WTC11 (cell line): ENCODE measurements around the gene DTX4. TPM values are rescaled to one million over a fixed set of nuclear protein-coding genes. Genes with fewer than 3 reads are reported as not detected.

Experiments used
- ATAC-seq: fragments of 200-7000 bp; cut with Tn5 transposase; 2 replicates; pipeline ENCODE4 v1.10.0; 2021; ENCODE audit warnings: mild to moderate bottlenecking, moderate library complexity
- CTCF ChIA-PET: fragments of 300-600 bp; sonication (Branson Sonifier 250); formaldehyde crosslinking; loops from one replicate; lab custom pipeline; 2021; ENCODE audit warnings: antibody characterized with exemption; lab: Charles Lee
- POLR2A ChIA-PET: fragments of 350-600 bp; sonication (Branson Sonifier 250); formaldehyde crosslinking; loops from one replicate; lab custom pipeline; 2021; ENCODE audit warnings: antibody characterized with exemption; lab: Charles Lee
- DNase-seq: peaks from one replicate; pipeline ENCODE4 v3.0.0; 2021; ENCODE audit warnings: low spot score
- H3K27ac Mint-ChIP-seq: 2 replicates; pipeline ENCODE4 v1.8.0; 2021; ENCODE audit warnings: mixed read lengths
- H3K27me3 Mint-ChIP-seq: 2 replicates; pipeline ENCODE4 v1.8.0; 2021; ENCODE audit warnings: low read depth, mild to moderate bottlenecking, moderate library complexity, mixed read lengths
- H3K36me3 Mint-ChIP-seq: 2 replicates; pipeline ENCODE4 v1.8.0; 2021; ENCODE audit warnings: mixed read lengths
- H3K4me1 Mint-ChIP-seq: 2 replicates; pipeline ENCODE4 v1.8.0; 2022; ENCODE audit warnings: mixed read lengths
- H3K4me3 Mint-ChIP-seq: 2 replicates; pipeline ENCODE4 v1.8.0; 2021; ENCODE audit warnings: mild to moderate bottlenecking, moderate library complexity, mixed read lengths
- H3K9me3 Mint-ChIP-seq: 2 replicates; pipeline ENCODE4 v1.8.0; 2021; ENCODE audit warnings: mixed read lengths
- CBFB ChIP-seq: sonication (generic); formaldehyde crosslinking; IDR thresholded peaks from 2 replicates; pipeline ENCODE4 v1.8.1; 2022; ENCODE audit warnings: mild to moderate bottlenecking, low read depth, missing genetic modification reagents
- HMGA2 ChIP-seq: fragments of 250-450 bp; sonication (Bioruptor Pico); IDR thresholded peaks from 2 replicates; pipeline ENCODE4 v1.4.0; 2021; ENCODE audit warnings: mild to moderate bottlenecking, moderate library complexity
- NFE2L1 ChIP-seq: sonication (generic); formaldehyde crosslinking; IDR thresholded peaks from 2 replicates; pipeline ENCODE4 v1.8.1; 2023; ENCODE audit warnings: missing genetic modification reagents
- NR1H2 ChIP-seq: sonication (generic); formaldehyde crosslinking; IDR thresholded peaks from 2 replicates; pipeline ENCODE4 v1.9.0; 2021; ENCODE audit warnings: mild to moderate bottlenecking, moderate library complexity, missing genetic modification reagents
- ZNF121 ChIP-seq: sonication (generic); formaldehyde crosslinking; IDR thresholded peaks from 2 replicates; pipeline ENCODE4 v1.8.0; 2023; ENCODE audit warnings: missing genetic modification reagents
- ZNF263 ChIP-seq: sonication (generic); formaldehyde crosslinking; IDR thresholded peaks from 2 replicates; pipeline ENCODE4 v1.8.1; 2022; ENCODE audit warnings: low read depth, mild to moderate bottlenecking, moderate library complexity, missing genetic modification reagents
- total RNA-seq: library from RNA; stranded (reverse); gene quantifications from 3 replicates; pipeline ENCODE4 v1.2.3, GENCODE V29; 2021
- TF ChIP-seq, protein P1 (sequence below): fragments of 200-600 bp; IDR thresholded peaks from 2 replicates; pipeline ENCODE4 v1.8.0; 2022; ENCODE audit warnings: antibody characterized with exemption
- TF ChIP-seq, protein P2 (sequence below): fragments of 250-450 bp; sonication (Bioruptor Pico); IDR thresholded peaks from 2 replicates; pipeline ENCODE4 v1.9.0; 2021; ENCODE audit warnings: mild to moderate bottlenecking
- TF ChIP-seq, protein P3 (sequence below): sonication (generic); formaldehyde crosslinking; IDR thresholded peaks from 2 replicates; pipeline ENCODE4 v1.8.1; 2023; ENCODE audit warnings: mild to moderate bottlenecking, missing genetic modification reagents, moderate library complexity
- TF ChIP-seq, protein P4 (sequence below): sonication (generic); formaldehyde crosslinking; IDR thresholded peaks from 2 replicates; pipeline ENCODE4 v1.8.0; 2022; ENCODE audit warnings: mild to moderate bottlenecking, missing genetic modification reagents

Gene DTX4
- total RNA-seq, 1 experiment from 2014 or later, result 15.5 TPM

DNA sequence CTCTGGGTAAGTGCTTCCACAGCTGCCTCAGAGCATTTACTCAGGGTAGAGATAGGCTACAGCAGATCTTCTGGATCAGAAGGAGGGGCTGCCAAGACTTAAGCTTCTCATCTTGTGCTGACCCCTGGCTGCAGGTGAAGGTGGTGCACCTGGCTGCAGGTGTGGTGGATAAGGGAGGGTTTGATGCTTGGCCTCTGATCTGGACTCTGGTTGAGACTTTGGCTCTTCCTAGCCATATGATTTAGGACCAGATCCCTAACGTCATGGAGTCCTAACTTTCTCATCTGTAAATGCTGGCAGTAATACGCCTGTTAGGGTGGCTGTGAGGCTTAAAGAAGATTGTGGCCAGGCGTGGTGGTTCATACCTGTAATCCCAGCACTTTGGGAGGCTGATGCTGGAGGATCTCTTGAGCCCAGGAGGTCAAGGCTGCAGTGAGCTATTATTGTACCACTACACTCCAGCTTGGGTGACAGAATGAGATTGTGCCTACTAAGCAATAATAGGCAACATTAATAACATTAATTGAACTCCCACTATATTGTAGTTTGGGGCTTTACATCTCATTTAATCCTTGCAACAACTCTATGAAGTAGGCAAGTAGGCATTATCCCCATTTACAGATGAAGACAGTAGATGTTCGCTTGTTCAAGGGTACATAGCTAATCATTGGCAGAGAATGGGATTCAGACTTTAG lies 10.7 kb downstream of the DTX4 start:
- Mint-ChIP-seq H3K36me3 (peaks cover 31% of the 10 kb centered on the region), H3K27ac (no peak overlapping the region), H3K4me3 (no peak overlapping the region), H3K27me3 (no peaks in the 10 kb centered on the region; the same call in 1 of the 2 replicates), H3K4me1 (peaks cover 24% of the 10 kb centered on the region), H3K9me3 (peaks cover 15% of the 10 kb centered on the region)
- POLR2A ChIA-PET, result interaction anchor here (0.9 to 1.6 kb wide), 3 partner anchors 8 to 24 kb away, joined by 5 to 6 read pairs (median 6); no protein-coding TSS in a partner anchor
- TF ChIP-seq HMGA2 (CRISPR knock-in tag), result no peak
- TF ChIP-seq, protein P1, sequence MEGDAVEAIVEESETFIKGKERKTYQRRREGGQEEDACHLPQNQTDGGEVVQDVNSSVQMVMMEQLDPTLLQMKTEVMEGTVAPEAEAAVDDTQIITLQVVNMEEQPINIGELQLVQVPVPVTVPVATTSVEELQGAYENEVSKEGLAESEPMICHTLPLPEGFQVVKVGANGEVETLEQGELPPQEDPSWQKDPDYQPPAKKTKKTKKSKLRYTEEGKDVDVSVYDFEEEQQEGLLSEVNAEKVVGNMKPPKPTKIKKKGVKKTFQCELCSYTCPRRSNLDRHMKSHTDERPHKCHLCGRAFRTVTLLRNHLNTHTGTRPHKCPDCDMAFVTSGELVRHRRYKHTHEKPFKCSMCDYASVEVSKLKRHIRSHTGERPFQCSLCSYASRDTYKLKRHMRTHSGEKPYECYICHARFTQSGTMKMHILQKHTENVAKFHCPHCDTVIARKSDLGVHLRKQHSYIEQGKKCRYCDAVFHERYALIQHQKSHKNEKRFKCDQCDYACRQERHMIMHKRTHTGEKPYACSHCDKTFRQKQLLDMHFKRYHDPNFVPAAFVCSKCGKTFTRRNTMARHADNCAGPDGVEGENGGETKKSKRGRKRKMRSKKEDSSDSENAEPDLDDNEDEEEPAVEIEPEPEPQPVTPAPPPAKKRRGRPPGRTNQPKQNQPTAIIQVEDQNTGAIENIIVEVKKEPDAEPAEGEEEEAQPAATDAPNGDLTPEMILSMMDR, result peak; percentile 84
- TF ChIP-seq, protein P2, sequence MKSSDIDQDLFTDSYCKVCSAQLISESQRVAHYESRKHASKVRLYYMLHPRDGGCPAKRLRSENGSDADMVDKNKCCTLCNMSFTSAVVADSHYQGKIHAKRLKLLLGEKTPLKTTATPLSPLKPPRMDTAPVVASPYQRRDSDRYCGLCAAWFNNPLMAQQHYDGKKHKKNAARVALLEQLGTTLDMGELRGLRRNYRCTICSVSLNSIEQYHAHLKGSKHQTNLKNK (CRISPR knock-in tag), result no peak
- peak; percentile 81 for DNase-seq
- ATAC-seq, result peak; percentile 92
- CTCF ChIA-PET, result interaction anchor here (0.5 to 8.6 kb wide), 25 partner anchors 11 to 522 kb away, joined by 3 to 382 read pairs (median 4); partner anchors contain the start of genes DTX4, FAM111A and OR5A2

DNA sequence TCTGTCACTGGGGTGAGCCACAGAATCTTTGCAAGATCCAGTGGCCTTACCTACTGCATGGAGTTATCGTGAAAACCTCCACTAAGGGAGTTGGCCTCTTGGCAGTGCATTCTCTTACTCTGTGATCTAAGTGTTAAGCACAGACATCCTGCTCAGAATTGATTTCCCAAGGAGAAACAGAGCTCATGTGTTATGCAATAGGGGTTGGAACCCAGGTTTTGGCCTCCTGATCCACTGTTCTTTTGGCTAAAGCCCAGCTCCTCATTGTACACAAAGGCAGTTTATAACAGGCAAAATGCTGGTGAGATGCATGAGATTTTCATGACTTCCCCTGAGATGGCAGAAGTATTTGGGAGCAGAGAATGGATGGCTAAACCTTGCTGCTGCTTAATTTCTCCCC lies 11.8 kb downstream of the DTX4 start:
- ChIA-PET POLR2A (interaction anchor here (1.6 kb wide), 1 partner anchor 10 kb away, joined by 5 read pairs; no protein-coding TSS in a partner anchor), CTCF (interaction anchor here (1.0 to 8.6 kb wide), 3 partner anchors 12 to 27 kb away, joined by 3 to 382 read pairs (median 10); partner anchors contain the start of gene DTX4)
- Mint-ChIP-seq H3K27me3 (no peaks in the 10 kb centered on the region; the same call in 1 of the 2 replicates), H3K4me1 (peaks cover 16% of the 10 kb centered on the region), H3K9me3 (peaks cover 9% of the 10 kb centered on the region; the same call in 1 of the 2 replicates), H3K36me3 (peaks cover 25% of the 10 kb centered on the region), H3K27ac (no peak overlapping the region), H3K4me3 (no peak overlapping the region)
- ATAC-seq (no peak), DNase-seq (no peak)
- TF ChIP-seq, protein P3, sequence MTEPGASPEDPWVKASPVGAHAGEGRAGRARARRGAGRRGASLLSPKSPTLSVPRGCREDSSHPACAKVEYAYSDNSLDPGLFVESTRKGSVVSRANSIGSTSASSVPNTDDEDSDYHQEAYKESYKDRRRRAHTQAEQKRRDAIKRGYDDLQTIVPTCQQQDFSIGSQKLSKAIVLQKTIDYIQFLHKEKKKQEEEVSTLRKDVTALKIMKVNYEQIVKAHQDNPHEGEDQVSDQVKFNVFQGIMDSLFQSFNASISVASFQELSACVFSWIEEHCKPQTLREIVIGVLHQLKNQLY (CRISPR knock-in tag), result no peak
- no peak for TF ChIP-seq ZNF263 (CRISPR knock-in tag)
- TF ChIP-seq NFE2L1 (CRISPR knock-in tag), result no peak

DNA sequence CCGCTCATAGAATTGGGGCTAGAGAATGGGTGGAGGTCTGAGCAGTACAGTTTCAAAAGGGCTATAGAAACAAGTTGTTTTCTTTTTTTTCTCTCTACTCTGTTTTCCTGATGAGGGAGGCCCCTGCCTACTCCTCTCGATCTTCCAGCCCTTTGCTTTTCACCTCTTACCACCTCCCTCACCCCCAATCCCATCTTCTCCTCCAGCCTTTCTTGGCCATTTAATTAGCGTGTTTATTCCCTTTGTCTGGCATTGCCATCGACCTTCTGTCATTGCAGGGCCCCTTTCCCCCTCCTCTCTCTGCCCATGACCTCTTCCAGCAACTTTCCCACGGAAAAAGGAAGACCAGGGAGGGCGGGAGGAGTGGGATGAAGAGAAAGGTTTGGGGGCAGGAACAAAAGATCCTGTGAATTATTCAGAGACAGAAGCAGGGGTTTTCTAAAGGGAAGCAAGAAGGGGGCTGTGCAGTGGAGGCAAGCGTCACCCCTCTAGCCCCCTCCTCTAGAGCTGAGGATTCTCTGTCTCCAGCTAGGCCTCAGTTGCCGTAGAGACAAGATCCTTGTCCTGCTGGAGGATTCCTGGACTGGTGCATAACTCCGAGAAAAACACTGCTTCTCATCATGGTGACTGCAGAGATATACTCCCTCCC lies 12.9 kb downstream of the DTX4 start:
- Mint-ChIP-seq H3K27ac (no peak overlapping the region), H3K4me1 (peaks cover 16% of the 10 kb centered on the region), H3K4me3 (no peak overlapping the region), H3K27me3 (no peaks in the 10 kb centered on the region), H3K9me3 (no peaks in the 10 kb centered on the region)
- DNase-seq (no peak), ATAC-seq (no peak)
- ChIA-PET POLR2A (interaction anchor here (1.6 to 2.0 kb wide), 3 partner anchors 11 to 13 kb away, joined by 5 to 8 read pairs (median 8); partner anchors contain the start of gene DTX4), CTCF (interaction anchor here (1.7 to 8.6 kb wide), 3 partner anchors 13 to 40 kb away, joined by 10 to 382 read pairs (median 38); partner anchors contain the start of gene DTX4)
- no peak for TF ChIP-seq NR1H2 (CRISPR knock-in tag)
- TF ChIP-seq CBFB (CRISPR knock-in tag), result no peak
- no peak for TF ChIP-seq ZNF121 (CRISPR knock-in tag)
- TF ChIP-seq, protein P4, sequence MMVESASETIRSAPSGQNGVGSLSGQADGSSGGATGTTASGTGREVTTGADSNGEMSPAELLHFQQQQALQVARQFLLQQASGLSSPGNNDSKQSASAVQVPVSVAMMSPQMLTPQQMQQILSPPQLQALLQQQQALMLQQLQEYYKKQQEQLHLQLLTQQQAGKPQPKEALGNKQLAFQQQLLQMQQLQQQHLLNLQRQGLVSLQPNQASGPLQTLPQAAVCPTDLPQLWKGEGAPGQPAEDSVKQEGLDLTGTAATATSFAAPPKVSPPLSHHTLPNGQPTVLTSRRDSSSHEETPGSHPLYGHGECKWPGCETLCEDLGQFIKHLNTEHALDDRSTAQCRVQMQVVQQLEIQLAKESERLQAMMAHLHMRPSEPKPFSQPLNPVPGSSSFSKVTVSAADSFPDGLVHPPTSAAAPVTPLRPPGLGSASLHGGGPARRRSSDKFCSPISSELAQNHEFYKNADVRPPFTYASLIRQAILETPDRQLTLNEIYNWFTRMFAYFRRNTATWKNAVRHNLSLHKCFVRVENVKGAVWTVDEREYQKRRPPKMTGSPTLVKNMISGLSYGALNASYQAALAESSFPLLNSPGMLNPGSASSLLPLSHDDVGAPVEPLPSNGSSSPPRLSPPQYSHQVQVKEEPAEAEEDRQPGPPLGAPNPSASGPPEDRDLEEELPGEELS, result no peak
- TF ChIP-seq, all 79 proteins: peak for 0
- H3K36me3 Mint-ChIP-seq, result peaks cover 20% of the 10 kb centered on the region
